Activated CD8-positive, alpha-beta memory T cell treated with anti-CD3 and anti-CD28 coated beads, Interleukin-2, amount 10 ng/mL, durations not matched to agents 7 days and 5 days (primary cell): Measurements from ENCODE around the gene SRM. TPM values are rescaled to one million over a fixed set of nuclear protein-coding genes. Genes with fewer than 3 reads are reported as not detected.
A peak's percentile ranks its signal among the peaks of the same experiment; 100 is the strongest.

Experiments used
- ATAC-seq: fragments of 150-1000 bp; cut with Tn5 transposase; one replicate; pipeline ENCODE4 v1.10.0; 2021; ENCODE audit warnings: moderate library complexity
- CTCF ChIA-PET: fragments of 350-600 bp; sonication (Branson Sonifier 250); formaldehyde crosslinking; loops from one replicate; lab custom pipeline; 2021; ENCODE audit warnings: antibody characterized with exemption; lab: Charles Lee
- DNase-seq: peaks from one replicate; pipeline ENCODE4 v3.0.0-alpha.2; 2020
- H3K27ac Mint-ChIP-seq: one replicate; pipeline ENCODE4 v1.8.0; 2021; ENCODE audit warnings: mild to moderate bottlenecking, mixed read lengths
- H3K27me3 Mint-ChIP-seq: one replicate; pipeline ENCODE4 v1.8.0; 2021; ENCODE audit warnings: mixed read lengths
- H3K36me3 Mint-ChIP-seq: one replicate; pipeline ENCODE4 v1.8.0; 2021; ENCODE audit warnings: mild to moderate bottlenecking, mixed read lengths
- H3K4me1 Mint-ChIP-seq: one replicate; pipeline ENCODE4 v1.8.0; 2021; ENCODE audit warnings: mixed read lengths
- H3K4me3 Mint-ChIP-seq: one replicate; pipeline ENCODE4 v1.8.0; 2021; ENCODE audit warnings: mild to moderate bottlenecking, moderate library complexity, mixed read lengths
- H3K9me3 Mint-ChIP-seq: one replicate; pipeline ENCODE4 v1.8.0; 2022; ENCODE audit warnings: low read depth, mixed read lengths
- total RNA-seq, 2 experiments: library from RNA; stranded (reverse); gene quantifications; one replicate each; pipeline ENCODE4 v1.2.3, GENCODE V29; 2021

The SRM gene
- total RNA-seq, 2 experiments from 2014 or later = 136 to 150 TPM

DNA sequence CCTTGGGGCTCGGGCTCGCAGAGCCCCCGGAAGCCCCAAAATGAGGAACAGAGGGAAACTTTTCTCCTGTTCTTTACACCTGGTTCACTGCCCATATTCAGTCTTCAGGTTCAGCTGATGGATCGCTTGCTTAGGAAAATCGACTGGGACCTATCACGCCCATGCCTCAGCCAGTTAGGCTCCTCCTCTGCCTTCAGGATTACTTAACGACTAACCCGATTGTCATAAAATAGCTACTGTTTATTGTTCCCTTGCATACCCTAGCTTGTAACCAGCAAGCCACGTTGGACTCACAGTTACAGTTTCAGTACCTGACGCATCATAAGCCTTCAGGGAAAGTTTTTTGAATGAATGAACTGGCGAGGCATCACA lies 46.7 kb downstream of the SRM start:
- Mint-ChIP-seq H3K4me3 (peak overlapping the region; percentile 92), H3K4me1 (peaks cover 30% of the 10 kb centered on the region), H3K36me3 (peaks cover 31% of the 10 kb centered on the region), H3K27me3 (no peaks in the 10 kb centered on the region), H3K9me3 (no peaks in the 10 kb centered on the region), H3K27ac (peak overlapping the region; percentile 78)
- peak; percentile 4 for ATAC-seq
- CTCF ChIA-PET = interaction anchor here (1.9 kb wide), 1 partner anchor 25 kb away, joined by 15 read pairs; no protein-coding TSS in a partner anchor
- DNase-seq = no peak

DNA sequence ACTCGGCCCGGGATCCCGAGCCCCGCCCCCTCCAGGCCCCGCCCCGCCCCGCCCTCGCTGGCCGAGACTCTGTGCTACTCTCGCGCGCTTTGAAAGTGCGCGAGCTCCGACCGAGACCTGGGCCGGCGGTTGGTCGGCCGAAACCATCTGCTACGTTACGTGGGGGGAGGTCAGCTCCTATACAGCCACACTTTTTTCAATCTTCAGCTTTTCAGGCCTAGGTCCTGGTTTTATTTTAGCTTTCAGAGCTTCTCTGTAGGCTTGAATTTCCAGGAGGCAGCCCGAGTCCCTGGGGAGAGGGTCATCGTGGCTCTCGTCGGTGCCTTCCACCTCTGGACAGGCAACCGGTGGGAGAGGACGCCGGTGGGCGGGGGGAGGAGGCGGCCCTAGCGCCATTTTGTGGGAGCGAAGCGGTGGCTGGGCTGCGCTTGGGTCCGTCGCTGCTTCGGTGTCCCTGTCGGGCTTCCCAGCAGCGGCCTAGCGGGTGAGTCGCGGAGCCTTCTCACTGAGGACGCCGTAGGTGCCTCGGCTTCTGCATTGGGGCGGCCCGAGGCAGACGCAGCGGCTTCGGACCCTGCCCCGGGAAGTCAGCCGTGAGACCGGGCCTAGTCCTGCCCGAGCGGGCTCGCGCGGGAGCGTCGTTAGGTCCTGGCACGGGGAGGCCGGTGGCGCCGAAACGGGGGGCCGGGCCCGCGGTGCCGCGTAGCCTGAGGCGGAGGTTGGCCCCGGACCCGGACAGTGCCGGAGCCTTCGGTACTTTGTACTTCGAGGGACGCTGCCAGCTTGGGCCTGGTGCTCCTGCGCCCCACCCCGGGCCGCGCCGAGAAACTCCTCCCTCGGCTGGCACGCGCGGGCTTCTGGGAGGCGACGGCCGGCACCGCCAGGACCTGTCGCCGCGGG lies 47.3 kb downstream of the SRM start, which contains the start of gene TARDBP:
Gene TARDBP, plus strand, starts transcription at position 395 of the 900 bp plus-strand sequence. CDS start 1,074 bp downstream, outside the sequence.
- Mint-ChIP-seq H3K9me3 (no peaks in the 10 kb centered on the region), H3K4me3 (peak within 1 kb of the TSS; percentile 92), H3K27ac (peak within 1 kb of the TSS; percentile 98), H3K4me1 (peaks cover 28% of the 10 kb centered on the region), H3K36me3 (peaks cover 29% of the 10 kb centered on the region), H3K27me3 (no peaks in the 10 kb centered on the region)
- CTCF ChIA-PET = interaction anchor here (0.8 to 1.9 kb wide), 2 partner anchors 26 to 265 kb away, joined by 3 to 15 read pairs; no protein-coding TSS in a partner anchor
- ATAC-seq (peak; percentile 89), DNase-seq (peak; percentile 93)

Other genes starting within 250 kb of the SRM start
- gene TARDBP, start 47.4 kb downstream of the SRM start, total RNA-seq = 100 to 1,000 TPM; 175 to 184 TPM
- gene MASP2, start 12.8 kb downstream of the SRM start, total RNA-seq = not detected
- gene EXOSC10, start 39.9 kb upstream of the SRM start, total RNA-seq = 100 to 1,000 TPM; 103 to 104 TPM
- not detected for gene ANGPTL7, start 129.3 kb upstream of the SRM start, total RNA-seq
- gene MTOR, start 202.5 kb upstream of the SRM start, total RNA-seq = 10 to 100 TPM; 50.1 to 52.0 TPM
- 10 to 100 TPM; 21.9 to 25.9 TPM for gene UBIAD1, start 213.2 kb upstream of the SRM start, total RNA-seq